PC-3 (cell line): ENCODE data around the gene SLC25A48. TPM values are rescaled to one million over a fixed set of nuclear protein-coding genes. Genes with fewer than 3 reads are reported as not detected.
A peak's percentile ranks its signal among the peaks of the same experiment; 100 is the strongest.

Experiments used
- ATAC-seq: fragments of 200-7000 bp; cut with Tn5 transposase; 2 replicates; pipeline ENCODE4 v1.9.1; 2020; ENCODE audit warnings: mild to moderate bottlenecking, moderate library complexity
- BruUV-seq: library from RNA; stranded (reverse); fragments of 400-500 nt; replicated peaks from 2 replicates; lab custom pipeline; 2021; lab: Mats Ljungman, UMichigan
- CTCF ChIA-PET: fragments of 300-600 bp; sonication (Branson Sonifier 250); formaldehyde crosslinking; loops from one replicate; lab custom pipeline; 2022; ENCODE audit warnings: antibody characterized with exemption; lab: Charles Lee
- POLR2A ChIA-PET: fragments of 300-600 bp; sonication (Branson Sonifier 250); formaldehyde crosslinking; loops from one replicate; lab custom pipeline; 2022; ENCODE audit warnings: antibody characterized with exemption; ENCODE audit not compliant: unreplicated experiment; lab: Charles Lee
- DNase-seq: peaks from one replicate; pipeline ENCODE4 v3.0.0-alpha.2; 2015
- H2AFZ ChIP-seq: fragments of 300-600 bp; sonication (generic); 2 replicates; pipeline ENCODE4 v1.6.0; 2016; ENCODE audit warnings: antibody characterized with exemption, low read length
- H3F3A ChIP-seq: fragments of 300-600 bp; sonication (generic); one replicate; pipeline ENCODE4 v1.6.0; 2017; ENCODE audit warnings: antibody characterized with exemption, low read length, control low read depth, mild to moderate bottlenecking; ENCODE audit not compliant: unreplicated experiment
- H3K27ac ChIP-seq: fragments of 300-600 bp; sonication (generic); 2 replicates; pipeline ENCODE4 v1.5.1; 2016; ENCODE audit warnings: mild to moderate bottlenecking, low read length
- H3K27me3 ChIP-seq: fragments of 300-600 bp; sonication (generic); 2 replicates; pipeline ENCODE4 v1.6.1; 2016; ENCODE audit warnings: low read length, mixed read lengths
- H3K36me3 ChIP-seq: fragments of 300-600 bp; sonication (generic); 2 replicates; pipeline ENCODE4 v1.6.1; 2016; ENCODE audit warnings: low read depth, mixed run types, low read length, mixed read lengths
- H3K4me1 ChIP-seq: fragments of 300-600 bp; sonication (generic); 2 replicates; pipeline ENCODE4 v1.5.1; 2016; ENCODE audit warnings: low read length; ENCODE audit not compliant: insufficient read depth
- H3K4me2 ChIP-seq: fragments of 300-600 bp; sonication (generic); 2 replicates; pipeline ENCODE4 v1.6.0; 2016; ENCODE audit warnings: low read length
- H3K4me3 ChIP-seq: fragments of 300-600 bp; sonication (generic); 2 replicates; pipeline ENCODE4 v1.5.1; 2016; ENCODE audit warnings: mild to moderate bottlenecking, low read length, mixed read lengths
- H3K79me2 ChIP-seq: fragments of 300-600 bp; sonication (generic); 2 replicates; pipeline ENCODE4 v1.6.1; 2017; ENCODE audit warnings: low read length, mixed read lengths
- H3K9ac ChIP-seq: fragments of 300-600 bp; sonication (generic); 2 replicates; pipeline ENCODE4 v1.6.0; 2016; ENCODE audit warnings: mild to moderate bottlenecking, low read length
- H3K9me2 ChIP-seq: fragments of 300-600 bp; sonication (generic); replicated peaks from 2 replicates; pipeline ENCODE4 v1.6.1; 2016; ENCODE audit warnings: mixed run types, low read length, mixed read lengths
- H3K9me3 ChIP-seq: fragments of 300-600 bp; sonication (generic); 2 replicates; pipeline ENCODE4 v1.6.1; 2016; ENCODE audit warnings: low read length, mixed read lengths
- H4K20me1 ChIP-seq: fragments of 300-600 bp; sonication (generic); 2 replicates; pipeline ENCODE4 v1.6.1; 2016; ENCODE audit warnings: low read length, mixed read lengths
- CTCF ChIP-seq: fragments of 300-600 bp; sonication (generic); conservative IDR thresholded peaks from 2 replicates; pipeline ENCODE4 v1.5.1; 2017; ENCODE audit warnings: antibody characterized with exemption, low read depth, mild to moderate bottlenecking, low read length
- EZH2 ChIP-seq: fragments of 300-600 bp; sonication (generic); IDR thresholded peaks from one replicate; pipeline ENCODE4 v1.6.1; 2017; ENCODE audit warnings: antibody characterized with exemption, mild to moderate bottlenecking, low read length; ENCODE audit not compliant: unreplicated experiment
- EZH2phosphoT487 ChIP-seq: fragments of 300-600 bp; sonication (generic); IDR thresholded peaks from 2 replicates; pipeline ENCODE4 v1.6.1; 2018; ENCODE audit warnings: mild to moderate bottlenecking, antibody characterized with exemption, low read length, borderline replicate concordance
- intact Hi-C: fragments of 100-400 bp; cut with micrococcal nuclease; formaldehyde crosslinking; loops from 2 replicates; pipeline ENCODE4 v1.9.0; 2023
- total RNA-seq: library from RNA; depleted of rRNA; stranded (reverse); fragments of >200 nt; gene quantifications from 2 replicates; pipeline ENCODE4 v1.2.3, GENCODE V29; 2014

Gene SLC25A48
- total RNA-seq, 1 experiment from 2014 or later = not detected

GRCh38 chr5:135880801-135881200 lies 46.3 kb downstream of the SLC25A48 start:
- Histone ChIP-seq H3F3A (no peaks in the 10 kb centered on the region), H3K4me2 (peak overlapping the region; percentile 39), H3K36me3 (no peaks in the 10 kb centered on the region), H3K9ac (no peak overlapping the region), H4K20me1 (no peaks in the 10 kb centered on the region), H3K9me3 (no peaks in the 10 kb centered on the region), H3K79me2 (no peaks in the 10 kb centered on the region), H3K4me3 (no peak overlapping the region; the same call in 1 of the 2 replicates), H3K4me1 (peaks cover 10% of the 10 kb centered on the region), H3K9me2 (no peaks in the 10 kb centered on the region), H3K27me3 (no peaks in the 10 kb centered on the region), H3K27ac (peak overlapping the region; percentile 7; the same call in 1 of the 2 replicates), H2AFZ (no peak overlapping the region)
- no TSS peak for BruUV-seq
- DNase-seq (peak; percentile 64), ATAC-seq (no peak)
- POLR2A ChIA-PET = no interaction called here
- no peak for TF ChIP-seq CTCF
- no peak for TF ChIP-seq EZH2phosphoT487
- TF ChIP-seq EZH2 = no peak
- intact Hi-C loops = no loop called here
- CTCF ChIA-PET = no interaction called here

DNA sequence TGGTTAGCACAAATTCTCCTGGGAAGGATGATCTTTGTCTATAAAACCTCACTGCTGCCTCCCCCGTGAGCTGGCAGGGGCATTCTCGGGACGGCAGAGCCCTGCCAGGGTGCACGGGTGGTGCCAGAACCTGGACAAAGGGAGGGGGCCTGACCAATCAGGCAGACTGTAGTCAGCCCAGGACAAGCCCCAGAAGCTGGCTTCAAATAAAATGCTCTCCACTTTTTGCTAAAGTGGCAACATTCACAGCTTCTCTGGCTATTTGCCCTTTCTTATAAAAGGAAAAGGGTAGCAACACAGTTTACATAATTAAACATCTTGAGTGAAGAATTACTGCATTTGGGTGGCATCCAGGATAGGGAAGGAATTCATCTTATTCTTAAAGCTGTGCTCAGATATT lies 46.8 kb downstream of the SLC25A48 start:
- Histone ChIP-seq H2AFZ (no peak overlapping the region), H3F3A (no peaks in the 10 kb centered on the region), H3K4me3 (no peak overlapping the region; the same call in 1 of the 2 replicates), H3K4me1 (peaks cover 10% of the 10 kb centered on the region), H3K27ac (peak overlapping the region; percentile 7; the same call in 1 of the 2 replicates), H3K4me2 (peak overlapping the region; percentile 39), H3K9me3 (no peaks in the 10 kb centered on the region), H3K9ac (no peak overlapping the region), H4K20me1 (no peaks in the 10 kb centered on the region), H3K79me2 (no peaks in the 10 kb centered on the region), H3K36me3 (no peaks in the 10 kb centered on the region), H3K27me3 (no peaks in the 10 kb centered on the region), H3K9me2 (no peaks in the 10 kb centered on the region)
- TF ChIP-seq CTCF (no peak), EZH2phosphoT487 (no peak), EZH2 (no peak)
- intact Hi-C loops = no loop called here
- ATAC-seq = no peak
- no peak for DNase-seq
- BruUV-seq = no TSS peak
- POLR2A ChIA-PET = no interaction called here
- CTCF ChIA-PET = no interaction called here

DNA sequence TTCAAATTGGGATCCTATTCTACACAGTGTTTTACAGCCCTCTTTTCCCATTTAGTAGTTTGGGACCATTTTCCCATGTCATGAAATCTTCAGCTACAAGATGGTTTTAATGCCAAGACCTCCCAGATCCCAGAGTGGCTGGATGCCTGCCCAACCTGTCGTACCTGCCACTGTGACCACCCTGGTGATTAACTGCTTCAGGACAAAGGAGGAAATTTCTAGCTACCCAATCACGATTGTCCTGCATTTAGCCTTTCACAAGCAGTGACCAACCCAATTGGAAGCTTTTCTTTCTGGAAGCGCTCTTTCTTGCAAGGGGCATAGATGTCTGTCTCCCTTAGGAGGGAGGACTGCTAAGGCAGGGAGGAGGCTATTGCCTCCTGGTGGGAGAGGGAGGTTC lies 47.4 kb downstream of the SLC25A48 start:
- no peak overlapping the region for H3K4me3 ChIP-seq
- intact Hi-C loops = no loop called here
- no peak for TF ChIP-seq CTCF
- no peak for TF ChIP-seq EZH2
- TF ChIP-seq EZH2phosphoT487 = no peak
- H3K27ac ChIP-seq = no peak overlapping the region
- H4K20me1 ChIP-seq = no peaks in the 10 kb centered on the region
- H3K27me3 ChIP-seq = no peaks in the 10 kb centered on the region
- ChIA-PET POLR2A (no interaction called here), CTCF (no interaction called here)
- no peak for DNase-seq
- no TSS peak for BruUV-seq
- ATAC-seq = no peak
- no peaks in the 10 kb centered on the region for H3F3A ChIP-seq
- no peak overlapping the region for H3K4me2 ChIP-seq
- no peaks in the 10 kb centered on the region for H3K9me2 ChIP-seq
- no peaks in the 10 kb centered on the region for H3K36me3 ChIP-seq
- no peak overlapping the region for H3K9ac ChIP-seq
- H3K4me1 ChIP-seq = peaks cover 10% of the 10 kb centered on the region
- H2AFZ ChIP-seq = no peak overlapping the region
- H3K79me2 ChIP-seq = no peaks in the 10 kb centered on the region
- no peaks in the 10 kb centered on the region for H3K9me3 ChIP-seq
